IPS DF 4.7 (cell line): ENCODE measurements around the gene DAO.
"Not testable (repeated sequence)": the region's sequence is repeated elsewhere in the genome, so short reads cannot be mapped to it uniquely, and the experiment has no call there.

ENCODE experiments used
- DNase-seq: peaks from one replicate; pipeline ENCODE4 v3.0.0-alpha.2; 2013; ENCODE audit warnings: low spot score; ENCODE audit errors: extremely low read depth

DAO gene

DNA sequence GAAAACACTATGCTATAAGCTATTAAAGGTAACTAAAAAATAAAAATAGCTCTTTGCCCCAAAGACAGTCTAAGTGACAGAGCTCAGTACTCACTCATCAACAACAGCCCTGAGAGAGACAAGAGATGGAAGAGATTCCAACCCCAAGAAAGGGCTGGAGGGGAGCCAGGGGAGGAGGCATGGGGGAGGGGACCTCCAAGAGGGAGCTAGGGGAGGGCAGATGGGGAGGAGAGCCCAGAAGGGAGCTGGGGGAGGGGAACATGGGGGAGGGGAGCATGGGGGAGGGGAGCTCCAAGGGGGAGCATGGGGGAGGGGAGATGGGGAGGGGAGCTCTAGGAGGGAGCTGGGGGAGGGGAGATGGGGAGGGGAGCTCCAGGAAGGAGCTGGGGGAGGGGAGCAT, 30.2 kb upstream of the DAO start:
- DNase-seq: no peak

DNA sequence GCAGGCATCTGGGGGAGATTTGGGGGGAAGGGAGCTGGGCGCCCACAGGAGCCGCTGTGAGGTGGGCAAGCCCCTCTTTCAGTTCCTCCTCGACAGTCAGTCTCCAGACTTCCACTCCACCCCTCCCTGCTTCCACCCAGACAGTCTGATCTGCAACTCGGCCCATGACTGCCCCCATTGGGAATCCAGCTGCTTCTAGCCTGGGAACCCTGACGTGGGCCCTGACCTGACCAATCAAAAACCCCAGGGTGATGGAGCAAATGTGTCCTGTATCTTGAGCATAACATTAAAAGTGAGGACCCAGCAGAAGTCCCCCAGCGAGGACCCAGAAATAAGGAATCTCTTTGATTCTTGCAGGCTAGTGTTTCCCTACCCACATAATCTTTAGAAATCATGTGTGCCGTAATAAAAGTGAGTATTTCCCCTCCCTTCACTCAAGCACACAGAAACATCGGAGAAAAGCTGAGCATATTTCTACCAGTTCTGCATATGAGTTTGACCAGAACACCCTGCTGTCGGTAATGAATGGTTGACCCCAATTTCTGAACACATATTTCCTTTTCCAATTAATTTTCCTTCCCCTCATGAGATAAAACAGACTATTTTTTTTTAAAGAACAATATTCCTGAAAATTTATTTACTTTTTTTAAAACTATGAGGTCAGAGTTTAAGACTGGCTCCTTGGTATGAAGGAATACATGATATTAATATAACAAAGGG, 28.9 kb upstream of the DAO start:
- DNase-seq: no peak

DNA sequence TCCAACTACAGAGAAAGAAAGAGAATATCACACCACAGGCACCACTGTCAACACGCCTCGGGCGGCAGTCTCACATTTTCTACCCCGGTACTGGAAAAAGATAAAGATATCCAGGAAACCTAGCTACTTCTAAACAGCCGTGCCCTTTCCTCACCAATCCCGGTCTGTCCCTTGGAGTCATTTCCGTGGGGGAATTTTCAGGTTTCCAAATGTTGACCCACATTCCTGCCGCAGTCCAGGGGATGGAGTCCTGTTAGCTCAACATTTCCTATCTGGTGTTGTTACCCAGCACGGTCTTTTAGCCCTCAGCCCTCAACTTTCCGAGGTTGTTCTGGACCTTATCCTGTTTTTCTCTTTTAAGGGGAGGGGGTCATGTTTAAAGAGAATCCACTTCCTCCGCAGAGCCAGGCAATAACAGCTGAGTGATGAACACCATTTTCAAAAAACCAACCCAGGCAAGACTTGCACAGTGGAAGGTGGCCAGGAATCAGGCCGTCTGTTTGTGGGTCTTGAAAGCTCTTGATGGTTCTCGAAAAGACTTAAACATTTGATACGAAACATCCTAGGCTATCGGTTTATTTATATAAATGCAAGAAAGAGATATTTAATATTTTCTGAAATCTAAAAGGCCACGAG, 27.1 kb upstream of the DAO start:
- DNase-seq: no peak

DNA sequence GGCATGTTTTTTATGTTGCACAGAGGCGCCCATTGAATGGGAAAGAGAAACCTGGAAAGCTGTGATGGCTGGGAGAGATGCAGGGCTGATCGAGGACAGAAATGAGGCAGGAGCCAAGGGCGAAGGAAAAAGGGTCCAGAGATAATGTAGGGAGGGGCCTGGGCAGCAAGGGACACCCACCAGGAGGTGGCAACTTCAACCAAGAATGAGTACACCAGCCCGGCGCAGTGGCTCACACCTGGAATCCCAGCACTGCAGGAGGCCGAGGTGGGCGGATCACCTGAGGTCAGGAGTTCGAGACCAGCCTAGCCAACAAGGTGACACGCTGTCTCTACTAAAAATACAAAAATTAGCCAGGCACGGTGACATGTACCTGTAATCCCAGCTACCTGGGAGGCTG, 26.5 kb upstream of the DAO start:
- no peak for DNase-seq

DNA sequence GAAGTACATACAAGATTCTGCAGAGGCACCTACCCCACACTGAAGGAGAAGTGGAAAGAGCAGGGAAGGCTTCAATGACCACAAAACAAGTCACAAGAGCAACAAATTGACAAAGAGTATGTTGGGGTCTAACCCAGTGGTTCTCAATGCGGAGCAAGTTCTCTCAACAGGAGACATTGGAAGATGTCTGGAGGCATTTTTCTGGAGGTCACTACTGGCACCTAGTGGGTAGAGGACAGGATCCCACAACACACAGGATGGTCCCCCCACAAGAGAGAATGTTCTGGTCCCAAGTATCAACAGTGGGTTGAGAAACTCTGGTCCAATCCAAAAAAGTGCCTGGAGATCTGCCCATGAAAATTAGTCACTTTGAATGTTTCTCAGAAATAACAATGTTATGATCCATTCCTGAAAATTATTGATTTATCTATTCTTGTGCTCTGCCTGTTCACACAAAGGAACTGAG, 25.9 kb upstream of the DAO start:
- no peak for DNase-seq

DNA sequence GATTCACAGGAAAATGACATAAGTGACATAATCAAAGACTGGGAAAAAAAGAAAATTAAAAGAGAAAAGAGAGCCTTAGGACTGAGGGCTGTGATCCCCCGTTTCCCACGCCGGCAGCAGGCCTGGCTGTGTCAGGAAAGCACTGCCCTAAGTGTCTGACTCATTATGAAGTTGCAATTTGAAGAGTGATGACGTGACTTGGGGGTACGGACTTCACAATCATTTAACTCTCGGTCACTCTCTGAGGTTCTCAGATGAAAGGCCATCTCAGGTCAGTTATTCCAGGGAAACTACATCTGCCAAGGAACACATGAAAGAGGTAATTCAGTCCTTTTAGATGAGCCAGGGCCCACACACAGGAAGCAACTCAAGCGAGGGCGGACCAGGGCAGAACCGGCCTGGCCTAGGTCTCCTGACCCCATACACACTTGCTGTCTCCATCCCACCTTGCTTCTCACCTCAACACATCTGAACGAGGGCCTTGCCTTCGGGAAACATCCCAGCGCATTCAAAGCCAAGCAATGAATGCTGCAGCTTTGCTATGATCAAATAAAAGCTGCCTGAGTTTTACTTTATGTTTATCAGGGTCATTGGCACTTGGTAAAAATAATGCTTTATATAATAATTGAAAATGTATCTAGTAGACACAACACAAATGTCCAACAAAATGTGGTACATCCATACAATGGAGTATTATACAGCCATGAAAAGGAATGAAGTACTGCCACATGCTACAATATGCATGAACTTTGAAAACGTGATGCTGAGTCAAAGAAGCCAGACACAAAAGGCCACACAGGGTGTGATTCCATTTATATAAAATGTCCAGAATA, 25.2 kb upstream of the DAO start:
- DNase-seq: no peak

DNA sequence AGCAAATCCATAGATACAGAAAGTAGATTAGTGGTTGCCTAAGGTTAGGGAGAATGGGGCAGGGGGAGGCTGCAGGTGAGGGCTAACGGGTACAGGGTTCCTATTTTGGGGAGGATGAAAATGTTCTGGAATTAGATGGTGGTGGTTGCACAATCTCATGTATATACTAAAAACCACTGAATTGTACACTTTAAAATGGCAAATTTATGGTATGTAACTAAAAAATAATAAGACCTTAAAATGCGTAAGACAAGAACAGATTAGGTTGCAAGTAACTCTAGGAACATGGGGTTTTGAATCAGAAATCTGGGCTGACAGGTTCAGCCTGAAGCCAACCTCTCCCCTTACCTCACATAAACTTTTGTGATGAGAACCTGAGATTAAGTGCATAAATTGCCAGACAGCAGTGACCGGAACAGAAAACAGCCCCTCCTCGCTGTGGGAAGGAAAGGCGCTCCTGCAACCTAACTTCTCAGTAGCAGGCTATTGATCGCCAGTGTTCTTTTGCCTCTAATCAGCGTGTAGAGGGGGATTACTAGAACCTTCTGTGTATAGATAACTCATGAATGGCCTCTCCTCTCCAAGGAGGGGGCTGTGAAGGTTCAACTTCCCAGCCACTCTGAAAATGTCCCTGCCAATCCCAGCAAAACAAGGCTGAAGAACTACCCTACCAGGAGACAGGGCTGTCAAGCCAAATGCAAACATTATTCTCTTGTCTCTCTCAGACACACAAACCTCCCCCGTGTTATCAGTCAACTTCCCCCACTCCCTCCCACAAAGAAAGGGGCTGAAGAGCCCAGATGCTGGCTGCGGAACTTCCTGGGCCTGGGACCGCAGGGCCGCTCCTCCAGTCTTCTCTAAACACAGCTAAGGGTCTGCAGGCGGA, 24.4 kb upstream of the DAO start:
- DNase-seq: no peak

DNA sequence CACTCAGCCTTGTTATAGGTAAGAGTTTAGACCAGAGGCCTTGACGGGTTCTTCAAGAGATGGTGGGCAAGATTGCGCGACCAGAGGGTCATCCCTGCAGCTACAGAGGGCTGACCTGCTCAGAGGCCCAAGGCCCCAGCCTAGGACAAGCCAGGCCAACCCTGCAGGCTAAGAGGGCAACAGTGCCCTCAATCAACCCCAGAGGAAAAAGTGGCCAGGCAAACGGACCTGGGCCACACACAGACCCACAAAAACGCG, 23.8 kb upstream of the DAO start:
- DNase-seq: no peak

DNA sequence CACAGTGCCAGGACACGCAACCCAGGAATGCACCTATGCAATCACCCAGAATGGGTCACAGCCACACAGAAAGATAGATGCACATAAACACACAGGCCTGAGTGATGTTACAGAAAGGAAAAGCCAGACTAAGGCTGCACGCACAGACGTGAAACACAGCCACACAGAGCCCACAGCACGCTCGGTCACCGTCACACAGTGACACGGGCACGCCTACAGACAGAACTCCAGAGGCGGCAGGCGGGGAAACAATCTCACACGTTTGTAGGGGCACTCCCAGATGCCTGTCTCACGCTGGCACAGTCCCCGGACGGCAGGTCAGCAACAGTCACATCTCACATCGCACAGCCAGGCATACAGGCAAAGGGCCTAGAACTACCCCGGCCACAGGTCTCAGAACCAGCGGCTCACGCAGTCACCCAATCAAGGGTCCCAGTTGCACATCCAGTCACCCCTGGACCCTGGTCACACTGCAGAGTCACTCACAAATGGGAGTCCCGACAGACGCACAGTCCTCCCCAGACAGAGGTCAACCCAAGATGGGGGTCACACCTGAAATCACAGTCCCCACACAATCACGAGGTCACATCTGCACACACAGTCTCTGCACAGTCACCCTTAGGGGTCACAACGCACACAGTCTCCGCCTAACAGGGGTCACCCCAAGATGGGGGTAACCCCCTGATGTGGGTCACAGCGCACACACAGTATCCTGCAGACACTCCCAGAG, 23.3 kb upstream of the DAO start:
- no peak for DNase-seq

DNA sequence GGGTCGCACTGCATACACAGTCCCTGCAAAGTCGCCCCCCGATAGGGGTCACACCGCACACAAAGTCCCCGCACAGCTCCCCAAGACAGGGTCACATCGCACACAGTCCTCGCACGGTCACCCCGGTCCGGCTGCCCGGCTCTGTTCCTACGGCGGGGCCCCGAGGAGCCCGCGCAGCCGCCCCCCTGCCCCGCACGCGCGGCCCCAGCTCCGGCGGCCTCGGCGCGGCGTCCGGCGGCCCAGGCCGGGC, 22.8 kb upstream of the DAO start:
- no peak for DNase-seq

DNA sequence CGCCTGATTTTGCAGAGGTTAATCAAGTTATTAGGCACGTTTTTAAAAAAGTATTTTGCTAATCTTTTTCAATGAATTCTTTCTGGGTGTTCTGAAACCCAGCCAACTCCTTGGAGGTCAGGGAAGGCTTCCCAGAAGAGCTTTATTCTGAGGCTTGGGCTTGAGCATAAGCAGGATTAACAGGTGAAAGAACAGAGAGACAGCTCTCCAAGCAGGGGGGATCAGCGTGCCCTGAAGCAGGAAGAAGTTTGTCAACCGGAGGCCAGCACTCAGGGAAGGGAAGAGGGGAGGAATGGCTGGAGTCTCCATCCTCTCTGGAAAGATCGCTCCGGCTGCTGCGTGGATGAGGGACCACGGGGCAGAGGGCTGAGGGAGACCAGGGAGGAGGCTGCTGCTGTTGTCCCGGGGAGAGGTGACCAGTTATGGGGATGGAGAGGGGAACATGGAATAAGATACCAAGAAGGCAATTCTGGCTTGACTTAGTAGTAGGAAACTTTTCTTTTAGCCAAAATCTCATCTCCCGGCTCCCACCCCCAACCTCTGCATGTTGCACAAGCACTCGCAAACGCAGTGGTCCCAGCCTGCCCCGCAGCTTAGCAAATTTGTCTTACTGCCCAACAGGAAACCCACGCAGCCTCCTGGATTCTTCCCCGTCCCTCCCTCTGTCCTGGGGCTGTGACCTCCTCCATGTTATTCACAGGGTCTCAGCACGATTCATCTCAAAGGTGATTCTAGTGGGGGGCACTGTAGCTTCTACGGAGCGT, 21.4 kb upstream of the DAO start:
- no peak for DNase-seq

DNA sequence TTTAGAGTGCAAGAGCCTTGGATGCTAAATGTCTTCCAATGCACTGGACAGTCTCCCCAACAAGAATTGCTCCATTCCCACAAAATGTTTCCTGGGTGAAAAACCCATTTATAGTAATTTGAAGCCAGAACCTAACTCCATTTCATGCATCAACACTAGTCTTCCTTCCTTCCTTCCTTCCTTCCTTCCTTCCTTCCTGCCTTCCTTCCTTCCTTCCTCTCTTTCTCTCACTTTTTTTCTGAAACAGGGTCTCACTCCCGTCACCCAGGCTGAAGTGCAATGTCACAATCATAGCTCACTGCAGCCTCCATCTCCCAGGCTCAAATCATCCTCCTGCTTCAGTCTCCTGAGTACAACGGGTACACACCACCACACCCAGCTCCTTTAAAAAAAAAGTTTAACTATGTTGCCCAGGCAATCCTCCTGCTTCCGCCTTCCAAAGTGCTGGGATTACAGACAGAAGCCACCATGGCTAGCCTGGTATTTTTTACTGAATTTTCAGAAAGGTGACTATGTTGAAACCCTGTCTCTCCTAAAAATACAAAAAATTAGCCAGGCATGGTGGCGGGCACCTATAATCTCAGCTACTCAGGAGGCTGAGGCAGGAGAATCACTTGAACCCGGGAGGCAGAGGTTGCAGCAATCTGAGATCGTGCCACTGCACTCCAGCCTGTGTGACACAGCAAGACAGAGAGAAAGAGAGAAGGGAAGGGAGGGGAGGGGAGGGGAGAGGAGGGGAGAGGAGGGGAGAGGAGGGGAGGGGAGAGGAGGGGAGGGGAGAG, 20.6 kb upstream of the DAO start:
- DNase-seq: not testable (repeated sequence)

DNA sequence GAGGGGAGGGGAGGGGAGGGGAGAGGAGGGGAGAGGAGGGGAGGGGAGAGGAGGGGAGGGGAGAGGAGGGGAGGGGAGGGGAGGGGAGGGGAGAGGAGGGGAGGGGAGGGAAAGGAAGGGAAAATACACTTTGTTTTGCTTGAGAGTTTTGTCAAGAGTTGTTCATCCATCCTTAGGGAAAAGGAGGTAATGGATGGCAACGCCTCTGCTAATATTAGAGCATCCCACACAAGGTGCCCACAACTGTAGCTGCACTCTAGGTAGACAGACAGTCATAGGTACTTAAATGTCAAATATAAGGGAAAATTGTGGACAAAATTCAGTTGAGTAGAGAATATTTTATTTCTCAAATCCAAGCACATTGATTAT, 20.0 kb upstream of the DAO start:
- no peak for DNase-seq

DNA sequence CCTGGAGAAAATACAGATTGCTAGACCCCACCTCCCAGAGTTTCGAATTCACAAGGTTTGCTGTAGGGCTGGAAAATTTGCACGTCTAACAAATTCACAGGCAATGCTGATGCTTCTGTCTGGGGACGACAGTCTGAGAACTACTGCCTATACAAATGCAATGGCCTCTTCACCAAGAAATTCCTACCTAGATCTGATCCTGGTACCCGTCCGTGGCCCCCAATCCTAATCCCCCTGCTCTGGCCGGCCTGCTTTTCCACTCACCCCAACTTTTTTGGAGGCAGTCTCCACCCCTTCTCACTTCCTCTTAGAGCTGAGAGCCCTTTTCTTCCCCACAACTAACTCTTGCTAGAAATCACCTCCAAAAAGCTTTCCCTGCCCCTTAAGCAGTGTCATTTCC, 19.4 kb upstream of the DAO start:
- no peak for DNase-seq

DNA sequence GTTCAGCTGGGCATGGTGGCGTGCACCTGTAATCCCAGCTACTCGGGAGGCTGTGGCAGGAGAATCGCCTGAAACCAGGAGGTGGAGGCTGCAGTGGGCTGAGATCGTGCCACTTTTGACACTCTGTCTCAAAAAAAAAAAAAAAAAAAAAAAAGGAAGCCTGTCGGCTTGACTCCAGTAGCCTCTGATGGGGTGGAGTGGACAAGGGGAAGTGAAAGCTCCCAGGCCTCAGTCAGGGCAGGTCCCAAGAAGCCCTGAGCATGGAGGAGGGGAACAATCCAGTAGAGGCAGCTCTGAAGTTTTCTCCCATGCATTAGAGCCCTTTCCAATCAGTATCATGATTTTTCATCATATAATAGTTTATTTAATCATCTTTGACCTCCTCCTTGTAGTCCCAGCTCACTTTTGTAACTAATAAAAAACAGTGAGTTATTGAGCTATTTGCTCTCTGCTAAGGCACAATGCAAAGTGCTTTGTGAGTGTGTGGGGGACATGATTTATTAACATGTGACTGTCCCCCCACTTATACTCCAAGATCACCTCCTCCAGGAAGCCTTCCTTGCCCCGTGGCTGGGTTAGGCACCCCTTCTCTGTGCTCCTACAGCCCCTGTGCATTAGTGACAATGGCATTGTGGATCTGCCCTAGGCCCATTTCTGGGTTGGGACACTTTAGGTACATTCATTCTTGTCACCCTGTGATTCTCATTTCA, 17.9 kb upstream of the DAO start:
- no peak for DNase-seq

DNA sequence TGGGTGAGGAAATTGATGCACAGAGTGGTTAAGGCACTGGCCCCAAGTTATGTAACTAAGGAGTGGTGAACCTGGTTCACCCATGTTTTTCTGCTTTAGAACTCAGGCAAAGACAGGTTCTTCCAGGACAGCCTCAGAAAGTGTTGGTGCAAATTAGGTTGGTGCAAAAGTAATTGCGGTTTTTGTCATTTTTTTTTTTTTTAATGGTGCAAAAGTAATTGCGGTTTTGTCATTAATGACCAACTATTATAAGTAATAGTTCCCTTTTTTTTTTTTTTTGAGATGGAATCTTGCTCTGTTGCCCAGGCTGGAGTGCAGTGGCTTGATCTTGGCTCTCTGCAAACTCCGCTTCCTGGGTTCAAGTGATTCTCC, 17.3 kb upstream of the DAO start:
- no peak for DNase-seq

DNA sequence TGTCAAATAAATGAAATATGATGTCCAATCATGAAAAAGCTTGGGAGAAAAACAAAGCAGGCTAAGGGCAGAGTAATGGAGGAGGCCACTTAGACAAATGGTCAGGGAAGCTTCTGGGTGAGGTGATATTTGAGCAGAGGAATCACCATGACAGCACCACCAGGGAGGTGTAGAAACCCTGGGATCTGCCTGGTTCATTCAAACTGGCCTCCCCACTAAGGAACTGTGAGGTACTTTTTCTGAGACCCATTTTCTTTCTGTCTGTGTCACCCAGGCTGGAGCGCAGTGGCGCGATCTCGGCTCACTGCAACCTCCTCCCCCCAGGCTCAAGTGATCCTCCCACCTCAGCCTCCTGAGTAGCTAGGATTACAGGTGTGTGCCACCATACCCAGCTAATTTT, 14.7 kb upstream of the DAO start:
- DNase-seq: no peak

DNA sequence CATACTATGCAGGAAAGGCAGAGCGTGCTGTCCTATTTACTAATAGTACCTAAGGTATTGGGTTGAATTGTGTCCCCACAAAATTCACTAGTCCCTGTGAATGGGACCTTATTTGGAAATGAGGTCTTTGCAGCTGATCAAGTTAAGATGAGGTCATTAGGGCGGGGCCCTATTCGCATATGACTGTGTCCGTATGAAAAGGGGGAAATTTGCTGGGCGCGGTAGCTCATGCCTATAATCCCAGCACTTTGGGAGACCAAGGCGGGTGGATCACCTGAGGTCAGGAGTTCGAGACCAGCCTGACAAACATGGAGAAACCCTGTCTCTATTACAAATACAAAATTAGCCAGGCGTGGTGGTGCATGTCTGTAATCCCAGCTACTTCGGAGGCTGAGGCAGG, 13.8 kb upstream of the DAO start:
- not testable (repeated sequence) for DNase-seq

DNA sequence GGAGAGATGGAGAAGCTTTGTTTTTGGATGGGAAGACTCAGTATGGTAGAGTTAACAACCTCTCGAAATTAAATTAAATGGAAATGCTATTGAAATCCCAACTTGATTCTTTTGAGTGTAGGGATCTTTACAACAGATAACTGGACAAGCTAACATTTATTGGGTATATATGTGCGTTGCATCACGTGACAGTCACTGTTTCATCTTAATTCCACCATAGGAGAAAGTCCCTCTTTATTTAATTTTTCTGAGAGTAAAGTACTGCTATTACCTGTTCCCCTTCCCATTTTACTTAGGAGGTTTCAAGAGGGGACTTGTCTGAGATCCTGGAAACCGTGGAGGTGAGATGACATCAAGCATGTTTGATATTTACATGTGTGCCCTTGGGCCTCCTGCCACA, 11.1 kb upstream of the DAO start:
- no peak for DNase-seq
